Lung (tissue), 12 donors: ENCODE results near the gene ADGRG6. TPM values are rescaled to one million over a fixed set of nuclear protein-coding genes. Genes with fewer than 3 reads are reported as not detected.

ENCODE experiments used
- ATAC-seq: fragments of 200-7000 bp; cut with Tn5 transposase; one replicate; pipeline ENCODE4 v1.9.1; 2020; ENCODE audit warnings: moderate number of reproducible peaks; ENCODE audit not compliant: insufficient read depth, low FRiP score
- DNase-seq, 3 donors: peaks; one replicate each; pipeline ENCODE4 v3.0.0-alpha.2; 2013 to 2017
- H3K27ac ChIP-seq, 2 donors: one replicate each; pipeline ENCODE4 v1.5.1; 2013; ENCODE audit warnings: mild to moderate bottlenecking in 2 of 2, moderate library complexity in 2 of 2, control low read depth in 1 of 2, inconsistent platforms in 1 of 2, low read depth in 1 of 2, low read length in 1 of 2
- H3K27me3 ChIP-seq, 3 donors: one replicate each; pipeline ENCODE4 v1.5.1; 2013; ENCODE audit warnings: low read length in 2 of 3; ENCODE audit not compliant: control insufficient read depth in 3 of 3, insufficient read depth in 3 of 3
- H3K36me3 ChIP-seq, 4 donors: one replicate each; pipeline ENCODE4 v1.5.1; 2013; ENCODE audit warnings: low read length in 4 of 4, mild to moderate bottlenecking in 1 of 4, moderate library complexity in 1 of 4; ENCODE audit not compliant: control insufficient read depth in 4 of 4, insufficient read depth in 4 of 4
- H3K4me1 ChIP-seq, 5 donors: one replicate each; pipeline ENCODE4 v1.5.1; 2013; ENCODE audit warnings: low read length in 5 of 5, mild to moderate bottlenecking in 2 of 5, moderate library complexity in 1 of 5; ENCODE audit not compliant: control insufficient read depth in 5 of 5, insufficient read depth in 5 of 5
- H3K4me3 ChIP-seq: one replicate; pipeline ENCODE4 v1.5.1; 2013; ENCODE audit warnings: mild to moderate bottlenecking, control low read depth, moderate library complexity
- H3K9ac ChIP-seq, 2 donors: one replicate each; pipeline ENCODE4 v1.5.1; 2013; ENCODE audit warnings: low read length in 2 of 2, control low read depth in 1 of 2; ENCODE audit not compliant: insufficient read depth in 1 of 2
- H3K9me3 ChIP-seq, 4 donors: one replicate each; pipeline ENCODE4 v1.5.1; 2013; ENCODE audit warnings: low read length in 3 of 4, mild to moderate bottlenecking in 1 of 4, moderate library complexity in 1 of 4; ENCODE audit not compliant: control insufficient read depth in 4 of 4, insufficient read depth in 3 of 4
- WGBS, 2 donors: extraction: QIAGEN DNeasy Blood & Tissue Kit; methylation state at CpG; one replicate each; pipeline ENCODE4 v1.1.7; 2013; 5-methylcytosine and 5-hydroxymethylcytosine counted together
- polyA plus RNA-seq, 2 donors: library from polyadenylated mRNA; stranded (reverse); fragments of 200-250 nt; gene quantifications; one replicate each; pipeline ENCODE4 v1.2.1, GENCODE V29; 2013
- total RNA-seq, 2 donors: library from RNA; depleted of rRNA in 1 of 2; stranded (reverse); fragments of >200 nt in 1 of 2; gene quantifications; one replicate each; pipeline ENCODE4 v1.2.1, GENCODE V29; 2014 to 2021
- TF ChIP-seq, protein P1 (sequence below): IDR thresholded peaks from 2 replicates; pipeline ENCODE4 v1.5.1; 2012; ENCODE audit warnings: mild to moderate bottlenecking; ENCODE audit errors: control extremely low read depth, extremely low read depth
- donor health status: control.
- donor health status: control.
- donor health status: Bipolar disorder and iron deficiency.
- donor health status: healthy.
- donor health status: DM: yes; HTN: yes; CAD: no.

Gene ADGRG6
- total and polyA plus RNA-seq, 4 donors, result 6.4 to 177 (median 12.9) TPM

DNA sequence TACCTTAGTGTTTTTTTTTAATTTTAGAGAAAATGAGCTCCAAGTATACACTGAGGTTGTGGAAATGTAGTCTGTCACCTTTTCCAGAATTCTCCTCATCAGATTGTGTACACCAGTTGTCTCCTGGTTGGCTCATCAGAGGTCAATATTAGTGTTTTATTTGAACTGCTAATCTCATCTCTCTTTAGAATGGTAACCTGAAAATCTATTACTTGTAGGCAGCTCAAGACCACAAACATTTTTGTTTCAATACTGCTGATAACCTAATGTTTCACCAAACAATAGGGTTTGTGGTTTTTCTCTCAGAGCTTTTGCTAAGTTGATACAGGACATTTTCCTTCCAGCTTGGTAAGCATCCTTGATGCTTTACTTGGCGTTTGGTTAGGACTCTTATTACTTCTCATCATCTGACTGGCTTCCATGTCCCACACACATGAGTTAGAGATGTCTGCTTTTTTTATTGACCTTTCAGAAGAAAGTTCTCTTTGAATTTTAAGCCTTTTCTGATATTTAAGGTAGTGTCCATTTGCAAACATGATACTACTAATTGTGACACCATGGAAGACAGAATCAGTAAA is 15.1 kb downstream of the ADGRG6 start:
- TF ChIP-seq, protein P1, sequence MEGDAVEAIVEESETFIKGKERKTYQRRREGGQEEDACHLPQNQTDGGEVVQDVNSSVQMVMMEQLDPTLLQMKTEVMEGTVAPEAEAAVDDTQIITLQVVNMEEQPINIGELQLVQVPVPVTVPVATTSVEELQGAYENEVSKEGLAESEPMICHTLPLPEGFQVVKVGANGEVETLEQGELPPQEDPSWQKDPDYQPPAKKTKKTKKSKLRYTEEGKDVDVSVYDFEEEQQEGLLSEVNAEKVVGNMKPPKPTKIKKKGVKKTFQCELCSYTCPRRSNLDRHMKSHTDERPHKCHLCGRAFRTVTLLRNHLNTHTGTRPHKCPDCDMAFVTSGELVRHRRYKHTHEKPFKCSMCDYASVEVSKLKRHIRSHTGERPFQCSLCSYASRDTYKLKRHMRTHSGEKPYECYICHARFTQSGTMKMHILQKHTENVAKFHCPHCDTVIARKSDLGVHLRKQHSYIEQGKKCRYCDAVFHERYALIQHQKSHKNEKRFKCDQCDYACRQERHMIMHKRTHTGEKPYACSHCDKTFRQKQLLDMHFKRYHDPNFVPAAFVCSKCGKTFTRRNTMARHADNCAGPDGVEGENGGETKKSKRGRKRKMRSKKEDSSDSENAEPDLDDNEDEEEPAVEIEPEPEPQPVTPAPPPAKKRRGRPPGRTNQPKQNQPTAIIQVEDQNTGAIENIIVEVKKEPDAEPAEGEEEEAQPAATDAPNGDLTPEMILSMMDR, result no peak
- Histone ChIP-seq H3K9me3 (no peaks in the 10 kb centered on the region), H3K36me3 (peaks cover 0 to 5% (median 2%) of the 10 kb centered on the region in 4 donors), H3K9ac (no peak overlapping the region), H3K27me3 (no peaks in the 10 kb centered on the region), H3K4me3 (no peak overlapping the region), H3K27ac (no peak overlapping the region), H3K4me1 (peaks cover 0 to 25% (median 0%) of the 10 kb centered on the region in 5 donors)
- 84 to 91% methylated on average over 1 of the region's 1 CpG for WGBS, 2 donors
- ATAC-seq (no peak), DNase-seq (no peak)

DNA sequence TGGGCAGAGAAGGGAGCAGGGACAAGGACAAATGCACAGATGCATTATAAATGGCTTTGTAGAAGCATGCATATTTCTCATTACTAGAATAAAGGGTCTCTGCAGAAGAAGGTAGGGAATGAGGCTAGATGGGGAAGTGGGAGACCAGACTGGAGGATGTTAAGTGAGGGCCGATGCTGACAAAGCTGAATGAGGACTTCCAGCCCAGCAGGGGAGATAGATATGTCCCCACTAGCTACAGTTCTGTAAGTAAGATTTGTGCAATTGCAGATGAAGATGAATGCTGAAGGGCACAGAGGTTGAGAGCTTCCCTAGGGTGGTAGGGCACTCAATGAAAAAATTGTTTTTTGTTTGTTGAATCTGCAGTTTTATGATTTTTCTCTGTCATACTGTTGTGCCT is 16.9 kb downstream of the ADGRG6 start:
- no peaks in the 10 kb centered on the region for H3K9me3 ChIP-seq
- 39 to 65% methylated on average over 1 of the region's 1 CpG for WGBS, 2 donors
- no peak overlapping the region for H3K4me3 ChIP-seq
- no peaks in the 10 kb centered on the region for H3K27me3 ChIP-seq
- H3K4me1 ChIP-seq, result peaks cover 0 to 23% (median 6%) of the 10 kb centered on the region in 5 donors
- H3K9ac ChIP-seq, result no peak overlapping the region
- DNase-seq (no peak), ATAC-seq (no peak)
- TF ChIP-seq, protein P1, result no peak
- H3K36me3 ChIP-seq, result peaks cover 0 to 8% (median 3%) of the 10 kb centered on the region in 4 donors
- no peak overlapping the region for H3K27ac ChIP-seq

DNA sequence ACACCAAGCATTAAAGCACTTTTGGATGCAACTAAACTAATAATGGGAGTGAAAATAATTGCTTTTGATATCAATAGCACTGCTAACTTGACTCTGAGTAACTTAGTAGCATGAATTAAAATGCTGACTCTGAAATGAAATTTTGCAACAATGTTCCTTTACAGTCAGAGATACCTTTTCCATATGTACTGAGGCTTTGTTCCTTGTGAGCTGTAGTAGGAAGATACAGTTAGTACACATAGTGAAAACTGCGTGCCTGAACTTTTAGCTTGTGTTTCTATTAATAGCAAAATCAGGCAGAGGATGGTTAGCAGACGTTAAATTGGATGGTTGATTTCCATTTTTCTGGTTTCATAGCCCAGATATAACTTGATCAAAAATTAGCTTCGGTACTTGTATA is 18.6 kb downstream of the ADGRG6 start:
- Histone ChIP-seq H3K4me1 (peaks cover 0 to 33% (median 6%) of the 10 kb centered on the region in 5 donors), H3K4me3 (no peak overlapping the region), H3K9ac (no peak overlapping the region), H3K9me3 (no peaks in the 10 kb centered on the region), H3K36me3 (peaks cover 0 to 5% (median 0%) of the 10 kb centered on the region in 4 donors), H3K27me3 (no peaks in the 10 kb centered on the region), H3K27ac (no peak overlapping the region)
- 82 to 84% methylated on average over 3 of the region's 3 CpGs for WGBS, 2 donors
- ATAC-seq (no peak), DNase-seq (peak in 1 of 3 donors; percentile 56)
- TF ChIP-seq, protein P1, result no peak

DNA sequence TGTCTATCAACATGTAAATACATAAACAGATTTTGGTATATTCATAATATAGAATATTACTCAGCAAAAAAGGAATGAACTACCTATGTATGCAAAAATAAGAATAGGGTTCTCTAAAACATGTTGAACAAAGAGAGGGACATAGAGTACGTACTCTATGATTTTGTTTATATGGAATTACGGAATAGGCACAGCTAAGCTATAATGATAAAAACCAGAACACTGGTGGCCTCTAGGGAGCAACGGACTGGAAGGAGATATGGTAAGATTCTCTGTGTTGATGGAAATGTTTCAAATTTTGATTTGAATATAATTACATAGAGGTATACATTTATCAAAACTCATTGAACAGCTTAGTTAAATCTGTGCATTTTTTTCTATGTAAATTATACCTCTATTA is 19.6 kb downstream of the ADGRG6 start:
- no peaks in the 10 kb centered on the region for H3K9me3 ChIP-seq
- TF ChIP-seq, protein P1, result no peak
- ATAC-seq (no peak), DNase-seq (no peak)
- no peak overlapping the region for H3K4me3 ChIP-seq
- WGBS, 2 donors, result 91 to 95% methylated on average over 3 of the region's 3 CpGs
- peaks cover 0 to 36% (median 6%) of the 10 kb centered on the region in 5 donors for H3K4me1 ChIP-seq
- no peaks in the 10 kb centered on the region for H3K27me3 ChIP-seq
- H3K36me3 ChIP-seq, result peaks cover 0 to 5% (median 0%) of the 10 kb centered on the region in 4 donors
- no peak overlapping the region for H3K27ac ChIP-seq
- no peak overlapping the region for H3K9ac ChIP-seq
